Keratinocyte (primary cell): ENCODE data around the gene NOTCH1.

Source experiments
- EZH2 ChIP-seq: IDR thresholded peaks from one replicate; pipeline ENCODE4 v1.6.1; 2012; ENCODE audit warnings: inconsistent platforms, mild to moderate bottlenecking, low read length, moderate library complexity
- TF ChIP-seq, protein P1 (sequence below), 3 experiments: IDR thresholded peaks in 1 of 3; conservative IDR thresholded peaks in 1 of 3; optimal IDR thresholded peaks in 1 of 3; 2 replicates in 2 of 3; 3 replicates in 1 of 3; pipeline versions ENCODE3 to v1.5.1; 2011; ENCODE audit warnings: low read length in 3 of 3, mild to moderate bottlenecking in 3 of 3, moderate library complexity in 2 of 3, control low read depth in 1 of 3, inconsistent platforms in 1 of 3; ENCODE audit not compliant: insufficient read depth in 2 of 3; ENCODE audit errors: extremely low read depth in 1 of 3

DNA sequence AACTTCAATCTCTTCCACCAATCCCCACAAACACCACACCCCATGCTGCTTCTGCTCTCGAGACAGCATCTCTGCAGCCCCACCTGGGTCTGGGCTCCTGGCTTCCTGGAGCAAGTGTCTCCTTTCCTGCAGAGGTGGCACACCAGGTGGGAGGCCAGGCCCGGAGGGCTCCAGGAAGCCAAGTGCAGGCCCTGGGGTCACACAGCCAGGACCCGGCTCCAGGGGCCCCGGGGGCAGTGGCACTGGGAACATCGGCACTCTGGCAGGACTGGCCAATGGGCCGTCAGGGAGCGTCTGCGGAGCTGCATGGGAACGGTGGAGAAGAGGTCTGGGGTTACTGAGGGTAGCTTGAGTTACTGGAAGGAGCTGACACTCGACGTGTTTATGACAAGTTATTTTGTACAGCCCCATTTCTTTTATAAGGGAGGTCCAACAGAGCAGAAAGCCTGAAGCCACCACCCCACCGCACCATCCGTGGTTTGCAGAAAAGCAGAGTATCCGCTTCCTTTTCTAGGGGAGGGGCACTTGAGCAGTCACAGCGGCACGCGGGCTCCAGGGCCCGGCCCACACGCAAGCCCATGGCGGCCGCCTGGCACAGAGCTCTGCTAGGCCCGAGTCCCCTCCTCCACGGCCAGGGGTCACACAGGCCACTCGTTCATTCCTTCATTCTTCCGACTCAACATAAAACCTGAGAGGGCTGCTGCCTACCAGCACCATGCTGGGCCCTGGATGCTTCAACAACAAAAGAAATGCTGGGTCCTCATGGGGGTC lies 91.6 kb downstream of the NOTCH1 start:
- TF ChIP-seq, protein P1, sequence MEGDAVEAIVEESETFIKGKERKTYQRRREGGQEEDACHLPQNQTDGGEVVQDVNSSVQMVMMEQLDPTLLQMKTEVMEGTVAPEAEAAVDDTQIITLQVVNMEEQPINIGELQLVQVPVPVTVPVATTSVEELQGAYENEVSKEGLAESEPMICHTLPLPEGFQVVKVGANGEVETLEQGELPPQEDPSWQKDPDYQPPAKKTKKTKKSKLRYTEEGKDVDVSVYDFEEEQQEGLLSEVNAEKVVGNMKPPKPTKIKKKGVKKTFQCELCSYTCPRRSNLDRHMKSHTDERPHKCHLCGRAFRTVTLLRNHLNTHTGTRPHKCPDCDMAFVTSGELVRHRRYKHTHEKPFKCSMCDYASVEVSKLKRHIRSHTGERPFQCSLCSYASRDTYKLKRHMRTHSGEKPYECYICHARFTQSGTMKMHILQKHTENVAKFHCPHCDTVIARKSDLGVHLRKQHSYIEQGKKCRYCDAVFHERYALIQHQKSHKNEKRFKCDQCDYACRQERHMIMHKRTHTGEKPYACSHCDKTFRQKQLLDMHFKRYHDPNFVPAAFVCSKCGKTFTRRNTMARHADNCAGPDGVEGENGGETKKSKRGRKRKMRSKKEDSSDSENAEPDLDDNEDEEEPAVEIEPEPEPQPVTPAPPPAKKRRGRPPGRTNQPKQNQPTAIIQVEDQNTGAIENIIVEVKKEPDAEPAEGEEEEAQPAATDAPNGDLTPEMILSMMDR (optimal IDR thresholded peaks at IDR 0.05 in 1 of 3, IDR thresholded peaks at IDR 0.05 in 1 of 3, conservative IDR thresholded peaks at IDR 0.05 in 1 of 3; ENCODE audit: extremely low read depth in 1 of 3, insufficient read depth in 2 of 3, low read length in 3 of 3) = no peak
- no peak for TF ChIP-seq EZH2
